ENCODE data around the gene LLGL2. TPM values are rescaled to one million over a fixed set of nuclear protein-coding genes. Genes with fewer than 3 reads are reported as not detected.

Gene LLGL2
- total RNA-seq, 2 donors from 2014 or later = 6.4 to 20.0 TPM

- no peak for DNase-seq (ENCODE audit: low spot score)
- H3K4me3 ChIP-seq = no peak overlapping the region
- no peaks in the 10 kb centered on the region for H3K36me3 ChIP-seq
- ATAC-seq (ENCODE audit: insufficient number of reproducible peaks, low FRiP score, low read depth) = no peak
- H3K9me3 ChIP-seq = no peaks in the 10 kb centered on the region
- TF ChIP-seq CTCF (IDR thresholded peaks at IDR 0.05) = no peak
- H3K4me1 ChIP-seq (ENCODE audit: control insufficient read depth in 1 of 2, low read depth in 2 of 2) = no peaks in the 10 kb centered on the region
- H3K27me3 ChIP-seq (replicated peaks; ENCODE audit: insufficient read depth) = no peaks in the 10 kb centered on the region
- no peak overlapping the region for H3K27ac ChIP-seq
Observed at GRCh38 chr17:75571197-75571884, 45.8 kb downstream of the LLGL2 start.

GRCh38 chr17:75571885-75572215 is 46.4 kb downstream of the LLGL2 start:
- no peaks in the 10 kb centered on the region for H3K27me3 ChIP-seq (replicated peaks; ENCODE audit: insufficient read depth)
- DNase-seq (ENCODE audit: low spot score) (no peak), ATAC-seq (ENCODE audit: insufficient number of reproducible peaks, low FRiP score, low read depth) (no peak)
- H3K4me1 ChIP-seq (ENCODE audit: control insufficient read depth in 1 of 2, low read depth in 2 of 2) = no peaks in the 10 kb centered on the region
- H3K27ac ChIP-seq = no peak overlapping the region
- no peaks in the 10 kb centered on the region for H3K9me3 ChIP-seq
- H3K4me3 ChIP-seq = no peak overlapping the region
- TF ChIP-seq CTCF (IDR thresholded peaks at IDR 0.05) = no peak
- no peaks in the 10 kb centered on the region for H3K36me3 ChIP-seq

- no peak for TF ChIP-seq CTCF (IDR thresholded peaks at IDR 0.05)
- Histone ChIP-seq H3K4me3 (no peak overlapping the region), H3K4me1 (ENCODE audit: control insufficient read depth in 1 of 2, low read depth in 2 of 2) (no peaks in the 10 kb centered on the region), H3K27ac (no peak overlapping the region), H3K36me3 (no peaks in the 10 kb centered on the region), H3K9me3 (no peaks in the 10 kb centered on the region), H3K27me3 (replicated peaks; ENCODE audit: insufficient read depth) (no peaks in the 10 kb centered on the region)
- DNase-seq (ENCODE audit: low spot score) = no peak
- no peak for ATAC-seq (ENCODE audit: insufficient number of reproducible peaks, low FRiP score, low read depth)
Observed at GRCh38 chr17:75572713-75573539, 47.4 kb downstream of the LLGL2 start.

GRCh38 chr17:75573540-75573957 is 48.1 kb downstream of the LLGL2 start:
- Histone ChIP-seq H3K27me3 (replicated peaks; ENCODE audit: insufficient read depth) (no peaks in the 10 kb centered on the region), H3K27ac (no peak overlapping the region), H3K4me3 (no peak overlapping the region), H3K36me3 (no peaks in the 10 kb centered on the region), H3K4me1 (ENCODE audit: control insufficient read depth in 1 of 2, low read depth in 2 of 2) (no peaks in the 10 kb centered on the region), H3K9me3 (no peaks in the 10 kb centered on the region)
- TF ChIP-seq CTCF (IDR thresholded peaks at IDR 0.05) = no peak
- ATAC-seq (ENCODE audit: insufficient number of reproducible peaks, low FRiP score, low read depth) (no peak), DNase-seq (ENCODE audit: low spot score) (no peak)

- Histone ChIP-seq H3K27me3 (replicated peaks; ENCODE audit: insufficient read depth) (no peaks in the 10 kb centered on the region), H3K9me3 (no peaks in the 10 kb centered on the region), H3K4me3 (no peak overlapping the region), H3K36me3 (no peaks in the 10 kb centered on the region), H3K27ac (no peak overlapping the region), H3K4me1 (ENCODE audit: control insufficient read depth in 1 of 2, low read depth in 2 of 2) (no peaks in the 10 kb centered on the region)
- no peak for ATAC-seq (ENCODE audit: insufficient number of reproducible peaks, low FRiP score, low read depth)
- TF ChIP-seq CTCF (IDR thresholded peaks at IDR 0.05) = no peak
- no peak for DNase-seq (ENCODE audit: low spot score)
Observed at GRCh38 chr17:75573994-75574393, 48.5 kb downstream of the LLGL2 start.

All from thoracic aorta (tissue), 2 donors.